Fibroblast of skin of abdomen (primary cell): ENCODE results near the gene C6orf15.
A peak's percentile ranks its signal among the peaks of the same experiment; 100 is the strongest.

Experiments used
- DNase-seq: peaks from one replicate; pipeline ENCODE4 v3.0.0-alpha.2; 2013

C6orf15 gene

DNA sequence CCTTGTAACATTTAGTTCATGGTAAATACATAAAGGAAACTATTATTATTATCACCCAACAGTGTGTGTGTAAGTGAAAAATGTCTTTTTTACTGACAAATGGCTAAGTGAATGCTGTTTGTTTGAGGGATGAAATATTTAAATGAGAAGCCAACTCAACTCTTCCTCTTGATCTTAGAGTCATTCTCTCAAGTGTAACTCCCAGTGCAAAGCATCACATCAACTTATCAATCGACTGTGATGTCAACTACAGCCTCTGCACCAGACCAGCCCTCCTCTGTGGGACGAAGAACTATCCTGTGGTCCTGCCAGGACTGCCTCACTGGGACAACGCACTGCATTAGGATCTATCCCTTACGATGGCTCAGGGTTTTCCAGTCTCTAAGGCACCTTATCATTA is 5.3 kb downstream of the C6orf15 start:
- no peak for DNase-seq

DNA sequence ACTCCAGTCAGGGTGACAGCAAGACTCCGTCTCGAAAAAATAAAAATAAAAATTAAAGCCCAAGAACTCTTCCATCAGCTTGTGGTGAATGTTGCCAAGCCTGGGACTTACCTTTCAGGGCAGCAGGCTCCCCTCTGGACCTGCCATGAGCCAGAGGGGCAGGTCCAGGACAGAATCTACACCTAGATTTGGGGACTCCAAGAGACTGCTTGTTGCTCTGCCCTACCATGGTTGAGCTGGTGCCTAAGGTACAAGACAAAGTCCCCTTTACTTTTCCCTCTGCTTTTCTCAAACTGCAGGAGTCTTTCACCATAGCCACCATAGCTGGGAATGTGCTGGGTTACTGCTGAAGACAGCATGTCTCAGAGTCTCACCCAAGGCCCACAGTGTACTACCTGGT is 9.2 kb downstream of the C6orf15 start:
- no peak for DNase-seq

- no peak for DNase-seq
Measured at GRCh38 chr6:31098449-31098938, 13.9 kb downstream of the C6orf15 start.

DNA sequence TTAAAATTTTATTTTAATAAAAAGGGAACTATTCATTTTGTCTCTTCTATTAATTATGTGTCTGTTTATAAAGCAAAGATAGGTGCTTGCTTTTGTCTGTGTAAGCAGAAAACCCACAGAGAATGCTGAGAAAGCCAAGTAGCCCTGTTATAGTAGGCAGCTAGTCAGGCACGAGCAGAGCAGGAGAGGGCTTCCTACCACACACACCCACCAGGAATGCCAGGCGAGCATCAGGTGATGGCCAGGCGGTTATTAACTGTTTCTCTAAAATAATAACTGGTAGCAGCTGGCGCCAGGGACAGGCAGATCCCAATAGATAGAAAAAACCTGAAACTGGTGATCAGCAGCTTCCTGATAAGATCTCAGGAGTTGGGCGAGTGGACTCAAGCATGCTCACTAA is 15.7 kb downstream of the C6orf15 start:
- no peak for DNase-seq

DNA sequence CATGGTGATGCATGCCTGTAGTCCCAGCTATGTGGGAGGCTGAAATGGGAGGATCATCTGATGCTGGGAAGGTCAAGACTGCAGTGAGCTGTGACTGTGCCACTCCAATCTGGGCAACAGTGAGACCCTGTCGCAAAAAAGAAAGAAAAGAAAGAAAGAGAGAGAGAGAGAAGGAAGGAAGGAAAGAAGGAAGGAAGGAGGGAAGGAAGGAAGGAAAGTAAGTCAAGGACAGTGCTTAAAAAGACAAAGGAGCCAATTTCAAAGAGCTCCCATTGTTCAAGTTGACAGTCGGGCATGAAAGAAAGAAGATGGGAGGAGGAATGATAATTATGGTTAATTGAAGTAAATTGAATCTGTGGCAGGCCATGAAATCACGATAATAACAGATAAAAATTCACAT is 16.2 kb downstream of the C6orf15 start:
- no peak for DNase-seq

DNA sequence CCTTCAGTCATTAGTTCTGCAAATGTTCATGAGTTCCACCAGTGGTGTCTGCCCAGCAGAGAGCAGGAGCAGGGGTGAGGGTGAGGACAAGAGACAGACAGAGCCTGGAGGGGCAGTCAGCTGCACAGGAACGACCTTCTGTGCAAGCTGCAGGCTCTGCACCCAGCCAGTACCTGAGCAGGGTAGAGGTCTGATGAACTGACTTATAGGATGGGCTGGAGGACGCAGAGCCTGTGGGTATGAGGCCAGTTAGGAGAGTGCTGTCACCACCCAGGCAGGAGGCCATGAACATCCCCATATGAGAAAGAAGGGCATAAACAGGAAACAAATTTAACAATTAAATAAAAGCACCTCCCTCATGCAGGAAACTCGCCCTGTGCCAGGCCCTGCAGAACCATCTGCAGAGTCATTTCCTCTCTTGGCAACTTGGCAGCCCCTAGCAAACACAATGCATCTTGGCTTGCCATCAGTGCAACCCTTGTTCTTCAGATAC is 17.9 kb downstream of the C6orf15 start:
- no peak for DNase-seq

DNA sequence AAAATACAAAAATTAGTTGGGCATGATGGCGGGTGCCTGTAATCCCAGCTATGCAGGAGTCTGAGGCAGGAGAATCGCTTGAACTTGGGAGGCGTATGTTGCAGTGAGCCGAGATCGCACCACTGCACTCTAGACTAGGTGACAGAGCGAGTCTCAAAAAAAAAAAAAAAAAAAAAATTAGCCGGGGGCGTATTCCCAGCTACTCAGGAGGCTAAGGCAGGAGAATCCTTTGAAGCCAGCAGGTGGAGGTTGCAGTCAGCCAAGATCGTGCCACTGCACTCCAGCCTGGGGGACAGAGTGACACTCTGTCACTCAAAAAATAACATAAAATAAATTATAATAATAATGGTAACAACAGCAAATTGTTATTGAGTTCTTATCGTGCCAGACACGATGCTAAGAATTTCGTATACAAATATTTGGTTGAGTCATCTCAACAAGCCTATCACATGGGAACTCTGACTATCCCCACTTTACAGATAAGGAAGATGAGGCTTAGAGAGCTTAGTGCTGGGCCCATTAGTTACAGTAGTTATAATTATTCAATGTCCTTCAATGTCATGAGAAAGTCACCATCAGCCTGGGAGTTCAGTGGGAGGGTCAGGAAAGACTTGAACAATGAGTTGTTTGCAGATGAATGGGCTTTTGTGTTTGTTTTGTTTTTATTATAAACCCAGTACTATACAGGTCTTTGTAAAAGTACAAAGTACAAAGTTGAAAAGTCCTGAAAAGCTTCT is 19.4 kb downstream of the C6orf15 start:
- DNase-seq: no peak

DNA sequence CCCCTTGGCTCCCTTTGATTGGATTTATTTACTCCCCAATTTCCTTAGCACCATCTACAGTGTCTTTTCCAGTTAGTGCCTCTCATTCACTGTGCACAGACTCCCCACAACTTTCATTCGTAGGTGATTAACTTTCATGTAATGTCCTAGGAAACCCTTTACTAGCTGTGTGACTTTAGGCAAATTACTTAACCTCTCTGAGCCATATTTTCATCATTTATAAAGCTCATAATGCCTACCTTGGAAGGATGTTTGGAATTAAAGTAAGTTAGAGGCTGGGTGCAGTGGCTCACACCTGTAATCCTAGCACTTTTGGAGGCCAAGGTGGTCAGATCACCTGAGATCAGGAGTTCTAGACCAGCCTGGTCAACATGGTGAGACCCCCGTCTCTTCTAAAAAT is 20.1 kb downstream of the C6orf15 start:
- no peak for DNase-seq

DNA sequence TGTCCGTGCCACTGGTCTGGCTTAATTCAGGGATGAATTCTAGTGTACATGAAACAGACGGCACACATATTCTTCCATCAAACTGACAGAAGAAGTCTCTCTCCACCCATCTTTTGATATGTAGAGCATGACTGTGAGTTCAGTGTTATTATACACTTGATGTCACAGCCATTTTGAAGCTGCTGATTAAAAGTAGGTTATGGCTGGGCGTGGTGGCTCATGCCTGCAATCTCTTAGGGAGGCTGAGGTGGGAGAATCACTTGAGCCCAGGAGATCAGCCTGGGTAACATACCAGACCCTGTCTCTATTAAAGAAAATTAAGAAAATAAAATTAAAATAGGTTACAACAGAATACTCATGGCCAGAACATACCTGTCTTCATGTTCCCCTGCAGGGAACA is 20.7 kb downstream of the C6orf15 start:
- DNase-seq: no peak

GRCh38 chr6:31090973-31091364 is 21.4 kb downstream of the C6orf15 start:
- no peak for DNase-seq

DNA sequence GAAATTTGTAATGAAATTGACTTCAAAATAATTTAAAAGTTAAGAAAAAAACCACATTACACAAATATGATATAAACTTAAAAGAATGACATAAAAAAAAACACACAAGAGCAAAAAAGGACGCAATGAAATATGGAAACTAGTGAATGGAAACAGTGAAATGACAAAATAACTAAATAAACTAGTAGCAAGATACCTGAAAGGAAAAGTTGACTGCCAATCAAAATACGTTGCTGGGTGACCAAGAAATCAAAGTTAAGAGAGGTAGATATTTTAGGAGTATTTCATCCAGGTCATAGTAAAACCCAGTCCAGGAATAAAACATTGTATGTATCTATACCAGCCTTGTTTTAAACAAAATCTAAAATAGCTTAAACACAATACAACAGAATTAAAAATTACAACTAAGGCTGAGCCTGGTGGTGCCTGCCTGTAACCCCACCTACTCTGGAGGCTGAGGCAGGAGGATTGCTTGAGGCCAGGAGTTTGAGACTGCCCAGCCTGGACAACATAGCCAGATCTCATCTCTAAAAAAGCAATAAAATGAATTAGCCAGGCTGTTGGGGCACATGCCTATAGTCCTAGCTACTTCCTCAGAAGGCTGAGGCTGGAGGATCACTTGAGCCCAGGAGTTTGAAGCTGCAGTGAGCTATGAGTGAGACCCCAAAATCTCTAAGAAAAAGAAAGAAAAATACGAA is 22.0 kb downstream of the C6orf15 start:
- no peak for DNase-seq

GRCh38 chr6:31087494-31088089 is 24.8 kb downstream of the C6orf15 start:
- peak; percentile 85 for DNase-seq

GRCh38 chr6:31086788-31087440 is 25.5 kb downstream of the C6orf15 start:
- DNase-seq: peak; percentile 83

GRCh38 chr6:31083742-31084354 is 28.5 kb downstream of the C6orf15 start:
- peak; percentile 86 for DNase-seq

- DNase-seq: no peak
Measured at GRCh38 chr6:31081872-31082271, 30.5 kb downstream of the C6orf15 start.

GRCh38 chr6:31079656-31080261 is 32.6 kb downstream of the C6orf15 start:
- DNase-seq: peak; percentile 62

- DNase-seq: no peak
Measured at GRCh38 chr6:31076611-31077010, 35.8 kb downstream of the C6orf15 start.

DNA sequence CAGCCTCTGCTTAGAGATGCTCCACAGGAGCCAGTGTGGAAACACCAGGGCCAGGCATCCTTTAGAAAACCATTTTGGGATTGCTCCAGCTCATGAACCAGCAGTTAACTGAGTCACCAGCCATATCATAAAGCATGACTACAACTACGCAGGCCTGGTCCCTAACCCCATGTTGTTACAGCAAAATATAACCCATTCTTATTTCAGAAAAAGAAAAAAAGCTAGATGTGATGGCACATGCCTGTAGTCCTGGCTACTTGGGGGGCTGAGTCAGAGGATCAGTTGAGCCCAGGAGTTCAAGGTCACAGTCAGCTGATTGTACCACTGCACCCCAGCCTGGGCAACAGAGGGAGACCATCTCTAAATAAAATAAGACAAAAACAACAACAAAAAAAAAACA is 36.8 kb downstream of the C6orf15 start:
- DNase-seq: peak; percentile 69

DNA sequence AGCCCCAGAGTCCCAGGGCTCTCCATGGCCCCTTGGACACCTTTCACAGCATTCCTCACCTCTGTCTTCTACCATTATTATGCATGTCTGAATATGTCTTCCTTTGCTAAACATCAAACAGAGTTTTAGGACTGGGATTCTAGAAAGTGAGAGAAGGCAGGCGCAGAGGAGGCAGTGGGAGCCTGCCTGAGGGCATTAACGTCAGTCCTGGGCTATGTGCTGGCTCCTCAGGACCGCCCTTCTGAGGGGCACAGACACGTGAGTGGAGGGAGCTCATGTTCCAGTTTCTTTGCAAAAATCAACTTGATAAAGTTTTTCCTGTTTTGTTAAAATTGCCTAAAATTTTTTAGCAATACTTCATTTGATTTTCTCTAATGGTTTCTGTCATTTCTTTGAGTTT is 38.0 kb downstream of the C6orf15 start:
- no peak for DNase-seq

GRCh38 chr6:31070711-31071197 is 41.6 kb downstream of the C6orf15 start:
- peak; percentile 78 for DNase-seq

- DNase-seq: peak; percentile 77
Measured at GRCh38 chr6:31068669-31069340, 43.6 kb downstream of the C6orf15 start.
